Spleen (tissue), 11 donors: ENCODE data around the gene DDX24. TPM values are rescaled to one million over a fixed set of nuclear protein-coding genes. Genes with fewer than 3 reads are reported as not detected.

Experiments
- DNase-seq: peaks from one replicate; pipeline ENCODE4 v3.0.0-alpha.2; 2020
- H3K27ac ChIP-seq, 8 donors: fragments of 200-600 bp; sonication (generic) in 7 of 8; 1 replicate in 4 of 8; 2 replicates in 4 of 8; pipeline versions ENCODE4 v1.5.0 to v1.8.0; 2016 to 2021; ENCODE audit warnings: inconsistent platforms in 4 of 8, mild to moderate bottlenecking in 4 of 8, moderate library complexity in 1 of 8
- H3K27me3 ChIP-seq, 7 donors: fragments of 200-600 bp; sonication (generic) in 6 of 7; replicated peaks in 1 of 7; 1 replicate in 4 of 7; 2 replicates in 3 of 7; pipeline versions ENCODE4 v1.5.0 to v1.8.0; 2016 to 2021; ENCODE audit warnings: inconsistent platforms in 3 of 7, mild to moderate bottlenecking in 1 of 7
- H3K36me3 ChIP-seq, 6 donors: fragments of 200-600 bp; sonication (generic) in 5 of 6; 1 replicate in 4 of 6; 2 replicates in 2 of 6; pipeline versions ENCODE4 v1.5.0 to v1.8.0; 2016 to 2021; ENCODE audit warnings: inconsistent platforms in 2 of 6
- H3K4me1 ChIP-seq, 6 donors: fragments of 200-600 bp; sonication (generic) in 5 of 6; 1 replicate in 3 of 6; 2 replicates in 3 of 6; pipeline versions ENCODE4 v1.5.0 to v1.8.0; 2016 to 2021; ENCODE audit warnings: inconsistent platforms in 3 of 6
- H3K4me3 ChIP-seq, 8 donors: fragments of 200-600 bp; sonication (generic) in 7 of 8; 1 replicate in 4 of 8; 2 replicates in 4 of 8; pipeline versions ENCODE4 v1.5.0 to v1.8.0; 2016 to 2021; ENCODE audit warnings: inconsistent platforms in 4 of 8, mild to moderate bottlenecking in 4 of 8, moderate library complexity in 2 of 8
- H3K9me3 ChIP-seq, 8 donors: fragments of 200-600 bp; sonication (generic) in 7 of 8; 1 replicate in 4 of 8; 2 replicates in 4 of 8; pipeline versions ENCODE4 v1.5.0 to v1.8.0; 2016 to 2021; ENCODE audit warnings: inconsistent platforms in 4 of 8
- POLR2A ChIP-seq, 3 donors: fragments of 450-650 bp; IDR thresholded peaks; one replicate each; pipeline ENCODE4 v1.5.1; 2017; ENCODE audit warnings: antibody characterized with exemption in 3 of 3, mild to moderate bottlenecking in 1 of 3
- POLR2AphosphoS5 ChIP-seq, 3 donors: sonication (generic); formaldehyde crosslinking; IDR thresholded peaks; one replicate each; pipeline ENCODE4 v1.5.1; 2017; ENCODE audit warnings: antibody characterized with exemption in 3 of 3
- WGBS, 5 donors: extraction: QIAGEN DNeasy Blood & Tissue Kit in 3 of 5; methylation state at CpG; one replicate each; pipeline versions ENCODE4 v1.1.5 to v1.1.7; 2013 to 2018; 5-methylcytosine and 5-hydroxymethylcytosine counted together
- intact Hi-C: fragments of 100-400 bp; cut with DNase I; formaldehyde crosslinking; loops from one replicate; pipeline ENCODE4 v1.15.0; 2023; ENCODE audit warnings: low total_unique reads
- polyA plus RNA-seq, 3 donors: library from polyadenylated mRNA; stranded (reverse); fragments of 200-250 nt; gene quantifications; one replicate each; pipeline ENCODE4 v1.2.1, GENCODE V29; 2013
- total RNA-seq, 7 donors: library from RNA; depleted of rRNA in 3 of 7; stranded (reverse); fragments of >200 nt in 3 of 7; fragmentation: NEBNext Ultra II Directional in 4 of 7; extraction: Animal tissue kit (Norgen Biotek cat#: 25700) in 4 of 7; gene quantifications; one replicate each; pipeline versions ENCODE4 v1.1.0 to v1.2.1, GENCODE V29; 2016 to 2021
- TF ChIP-seq, protein P1 (sequence below), 11 experiments: fragments of 200-600 bp in 7 of 11; fragments of 450-650 bp in 4 of 11; sonication (generic) in 4 of 11; IDR thresholded peaks in 8 of 11; conservative IDR thresholded peaks in 3 of 11; 1 replicate in 7 of 11; 2 replicates in 4 of 11; pipeline versions ENCODE4 v1.4.0 to v1.8.0; 2016 to 2021; ENCODE audit warnings: antibody characterized with exemption in 11 of 11, inconsistent platforms in 4 of 11, mild to moderate bottlenecking in 1 of 11
- donor health status: healthy with polysubstance abuse.
- donor health status: DM: no; HTN: no; CAD: no; lungs with moderate emphysema.
- donor health status: DM: no; HTN: no; CAD: no.
- donor health status: Bipolar disorder and iron deficiency.
- donor health status: healthy.
- donor health status: DM: no; HTN: no; CAD: no.
- donor health status: DM: yes; HTN: yes; CAD: no.

The DDX24 gene
- total and polyA plus RNA-seq, 10 donors = 70.8 to 251 (median 171) TPM

DNA sequence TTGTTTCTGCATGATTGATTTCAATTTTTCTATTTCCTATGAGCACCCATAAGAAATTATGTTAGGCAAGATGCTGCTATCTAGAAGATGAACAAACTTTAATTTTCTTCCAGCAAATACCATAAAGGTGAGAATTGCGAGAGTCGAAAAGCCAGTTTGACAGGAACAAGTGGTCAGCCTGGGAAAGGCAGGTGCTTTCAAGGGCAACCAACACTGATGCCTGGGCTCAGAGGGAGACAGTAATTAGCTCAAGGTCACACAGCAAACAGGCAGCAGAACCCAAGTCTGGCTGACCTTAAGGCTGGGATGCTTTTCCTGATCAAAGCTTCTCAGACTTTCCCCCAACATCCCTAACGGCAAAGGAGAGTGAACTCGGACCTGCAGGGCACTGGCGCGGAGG lies 61.7 kb downstream of the DDX24 start:
- Histone ChIP-seq H3K4me3 (no peak overlapping the region), H3K36me3 (no peaks in the 10 kb centered on the region), H3K27ac (no peak overlapping the region), H3K9me3 (no peaks in the 10 kb centered on the region), H3K27me3 (no peaks in the 10 kb centered on the region), H3K4me1 (no peaks in the 10 kb centered on the region)
- intact Hi-C loops = no loop called here
- 68 to 84% (median 80%) methylated on average over 6 of the region's 6 CpGs for WGBS, 5 donors
- TF ChIP-seq, protein P1, sequence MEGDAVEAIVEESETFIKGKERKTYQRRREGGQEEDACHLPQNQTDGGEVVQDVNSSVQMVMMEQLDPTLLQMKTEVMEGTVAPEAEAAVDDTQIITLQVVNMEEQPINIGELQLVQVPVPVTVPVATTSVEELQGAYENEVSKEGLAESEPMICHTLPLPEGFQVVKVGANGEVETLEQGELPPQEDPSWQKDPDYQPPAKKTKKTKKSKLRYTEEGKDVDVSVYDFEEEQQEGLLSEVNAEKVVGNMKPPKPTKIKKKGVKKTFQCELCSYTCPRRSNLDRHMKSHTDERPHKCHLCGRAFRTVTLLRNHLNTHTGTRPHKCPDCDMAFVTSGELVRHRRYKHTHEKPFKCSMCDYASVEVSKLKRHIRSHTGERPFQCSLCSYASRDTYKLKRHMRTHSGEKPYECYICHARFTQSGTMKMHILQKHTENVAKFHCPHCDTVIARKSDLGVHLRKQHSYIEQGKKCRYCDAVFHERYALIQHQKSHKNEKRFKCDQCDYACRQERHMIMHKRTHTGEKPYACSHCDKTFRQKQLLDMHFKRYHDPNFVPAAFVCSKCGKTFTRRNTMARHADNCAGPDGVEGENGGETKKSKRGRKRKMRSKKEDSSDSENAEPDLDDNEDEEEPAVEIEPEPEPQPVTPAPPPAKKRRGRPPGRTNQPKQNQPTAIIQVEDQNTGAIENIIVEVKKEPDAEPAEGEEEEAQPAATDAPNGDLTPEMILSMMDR (IDR thresholded peaks at IDR 0.05 in 8 of 11, conservative IDR thresholded peaks at IDR 0.05 in 3 of 11) = no peak
- TF ChIP-seq POLR2AphosphoS5 (IDR thresholded peaks at IDR 0.05) = no peak
- TF ChIP-seq POLR2A (IDR thresholded peaks at IDR 0.05) = no peak
- no peak for DNase-seq

DNA sequence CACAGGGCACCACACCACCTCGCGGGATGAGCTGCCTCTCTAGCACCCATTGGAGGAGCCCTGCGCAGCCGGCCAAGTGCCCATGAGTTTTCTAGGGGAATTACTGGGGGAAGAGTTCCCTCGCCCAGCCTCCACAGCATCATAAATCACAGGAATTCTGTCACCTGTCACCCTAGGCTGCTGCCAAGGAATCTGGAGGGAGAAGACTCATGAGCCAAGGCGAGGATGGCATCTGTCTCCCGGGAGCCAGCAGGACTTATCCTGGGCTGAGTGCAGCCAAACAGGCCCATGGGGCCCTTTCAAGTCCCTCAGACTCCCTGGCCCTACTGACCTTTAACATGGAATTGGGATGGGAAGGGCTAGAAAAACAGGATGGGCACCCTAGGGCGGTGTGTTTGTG lies 62.7 kb downstream of the DDX24 start:
- Histone ChIP-seq H3K36me3 (no peaks in the 10 kb centered on the region), H3K27me3 (no peaks in the 10 kb centered on the region), H3K27ac (no peak overlapping the region), H3K4me3 (no peak overlapping the region), H3K4me1 (no peaks in the 10 kb centered on the region), H3K9me3 (no peaks in the 10 kb centered on the region)
- 72 to 88% (median 78%) methylated on average over 7 to 8 of the region's 8 CpGs for WGBS, 5 donors
- TF ChIP-seq POLR2AphosphoS5 (IDR thresholded peaks at IDR 0.05) (no peak), POLR2A (IDR thresholded peaks at IDR 0.05) (no peak)
- TF ChIP-seq, protein P1 (IDR thresholded peaks at IDR 0.05 in 8 of 11, conservative IDR thresholded peaks at IDR 0.05 in 3 of 11) = no peak
- intact Hi-C loops = no loop called here
- no peak for DNase-seq

DNA sequence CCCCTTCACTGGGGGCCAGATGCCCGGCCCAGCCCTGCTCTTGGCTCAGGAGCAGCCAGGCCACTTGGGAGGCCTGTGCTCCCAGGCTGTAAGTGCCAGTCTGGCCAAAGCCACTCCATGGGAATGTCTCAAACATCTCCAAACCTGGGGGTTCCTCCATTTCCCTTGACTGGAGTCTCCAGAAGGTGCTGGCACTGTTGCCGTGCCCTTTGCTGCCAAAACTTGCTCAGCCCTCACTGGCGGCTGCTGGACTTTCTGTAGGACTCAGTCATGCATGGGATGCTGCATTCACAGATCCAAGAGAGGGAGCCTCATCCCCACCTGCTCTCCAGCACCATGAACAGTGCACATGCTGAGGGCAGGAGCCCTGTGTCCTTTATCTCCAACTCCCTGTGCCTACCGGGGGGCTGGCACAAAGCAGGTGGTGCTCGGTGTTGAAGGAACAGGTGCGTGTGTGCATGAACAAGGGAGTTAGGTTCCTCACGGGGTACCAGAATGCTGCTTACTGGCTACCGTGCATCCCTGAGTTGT lies 64.5 kb downstream of the DDX24 start:
- 61 to 91% (median 88%) methylated on average over 7 to 8 of the region's 8 CpGs for WGBS, 5 donors
- H3K4me3 ChIP-seq = no peak overlapping the region
- H3K27me3 ChIP-seq = peaks cover 0 to under 1% (median 0%) of the 10 kb centered on the region in 7 donors
- no peaks in the 10 kb centered on the region for H3K36me3 ChIP-seq
- TF ChIP-seq, protein P1 (IDR thresholded peaks at IDR 0.05 in 8 of 11, conservative IDR thresholded peaks at IDR 0.05 in 3 of 11) = no peak
- no peak for TF ChIP-seq POLR2A (IDR thresholded peaks at IDR 0.05)
- no peak for TF ChIP-seq POLR2AphosphoS5 (IDR thresholded peaks at IDR 0.05)
- peaks cover 0 to 9% (median 4%) of the 10 kb centered on the region in 6 donors for H3K4me1 ChIP-seq
- H3K27ac ChIP-seq = no peak overlapping the region
- H3K9me3 ChIP-seq = no peaks in the 10 kb centered on the region
- no peak for DNase-seq
- intact Hi-C loops = no loop called here

DNA sequence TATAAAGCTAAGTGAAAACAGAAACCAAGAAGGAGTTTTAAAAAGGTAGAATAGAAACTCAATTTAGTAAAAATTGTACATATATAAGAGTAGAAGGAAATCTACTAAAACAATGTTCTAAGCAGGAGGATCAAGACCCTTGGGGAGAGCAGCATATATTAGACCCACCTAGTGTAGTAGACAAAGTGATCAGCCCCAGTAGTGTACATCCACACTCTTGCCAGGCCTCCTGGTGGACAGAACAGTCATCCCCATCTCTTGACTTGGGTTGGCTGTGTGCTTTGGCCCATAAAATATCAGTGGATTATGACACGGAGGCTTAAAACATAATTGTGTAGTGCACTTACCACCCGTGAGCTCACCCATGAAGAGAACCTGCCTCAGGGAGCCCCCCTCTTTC lies 65.8 kb downstream of the DDX24 start:
- 68 to 93% (median 90%) methylated on average over 2 of the region's 2 CpGs for WGBS, 5 donors
- Histone ChIP-seq H3K27ac (no peak overlapping the region), H3K4me3 (no peak overlapping the region)

More for the DNA sequence above, 65.8 kb downstream of the DDX24 start:
- peaks cover 0 to 12% (median 4%) of the 10 kb centered on the region in 7 donors for H3K27me3 ChIP-seq
- peaks cover 0 to 14% (median 7%) of the 10 kb centered on the region in 6 donors for H3K4me1 ChIP-seq
- DNase-seq = no peak
- TF ChIP-seq, protein P1 (IDR thresholded peaks at IDR 0.05 in 8 of 11, conservative IDR thresholded peaks at IDR 0.05 in 3 of 11) = no peak
- TF ChIP-seq POLR2AphosphoS5 (IDR thresholded peaks at IDR 0.05) = no peak
- TF ChIP-seq POLR2A (IDR thresholded peaks at IDR 0.05) = no peak
- H3K36me3 ChIP-seq = no peaks in the 10 kb centered on the region
- intact Hi-C loops = no loop called here
- H3K9me3 ChIP-seq = no peaks in the 10 kb centered on the region
